Activated naive CD4-positive, alpha-beta T cell treated with anti-CD3 and anti-CD28 coated beads for 36 hours (primary cell): ENCODE results near the gene DPEP2. TPM values are rescaled to one million over a fixed set of nuclear protein-coding genes. Genes with fewer than 3 reads are reported as not detected.
A peak's percentile ranks its signal among the peaks of the same experiment; 100 is the strongest.
"Not testable (repeated sequence)": the region's sequence is repeated elsewhere in the genome, so short reads cannot be mapped to it uniquely, and the experiment has no call there.

Experiments
- CTCF ChIA-PET: fragments of 350-600 bp; sonication (Branson Sonifier 250); formaldehyde crosslinking; loops from one replicate; lab custom pipeline; 2021; ENCODE audit warnings: antibody characterized with exemption; lab: Charles Lee
- DNase-seq: peaks from one replicate; pipeline ENCODE4 v3.0.0-alpha.2; 2020
- H3K27ac Mint-ChIP-seq: one replicate; pipeline ENCODE4 v1.8.0; 2021; ENCODE audit warnings: mild to moderate bottlenecking, mixed read lengths
- H3K27me3 Mint-ChIP-seq: one replicate; pipeline ENCODE4 v1.8.0; 2021; ENCODE audit warnings: low read depth, mixed read lengths
- H3K36me3 Mint-ChIP-seq: one replicate; pipeline ENCODE4 v1.8.0; 2021; ENCODE audit warnings: low read depth, mixed read lengths
- H3K4me1 Mint-ChIP-seq: one replicate; pipeline ENCODE4 v1.8.0; 2021; ENCODE audit warnings: low read depth, mixed read lengths
- H3K4me3 Mint-ChIP-seq: one replicate; pipeline ENCODE4 v1.8.0; 2021; ENCODE audit warnings: mild to moderate bottlenecking, moderate library complexity, mixed read lengths
- H3K9me3 Mint-ChIP-seq: one replicate; pipeline ENCODE4 v1.8.0; 2021; ENCODE audit warnings: mixed read lengths
- intact Hi-C: fragments of 100-400 bp; cut with micrococcal nuclease; formaldehyde crosslinking; loops from one replicate; pipeline ENCODE4 v1.15.1; 2023
- total RNA-seq, 2 experiments: library from RNA; stranded (reverse); gene quantifications; one replicate each; pipeline ENCODE4 v1.2.3, GENCODE V29; 2021

Gene DPEP2
- total RNA-seq, 2 experiments from 2014 or later: 3.1 to 3.8 TPM

- CTCF ChIA-PET: interaction anchor here (0.9 to 1.6 kb wide), 2 partner anchors 19 to 38 kb away, joined by 3 to 4 read pairs; no protein-coding TSS in a partner anchor
- Mint-ChIP-seq H3K36me3 (peaks cover 2% of the 10 kb centered on the region), H3K4me3 (no peak overlapping the region), H3K9me3 (no peaks in the 10 kb centered on the region), H3K4me1 (peaks cover 47% of the 10 kb centered on the region), H3K27me3 (no peaks in the 10 kb centered on the region), H3K27ac (no peak overlapping the region)
- intact Hi-C loops: no loop called here
- DNase-seq: no peak
Measured at GRCh38 chr16:68003031-68003430, 3.7 kb upstream of the DPEP2 start.

GRCh38 chr16:68000450-68000849, 1.2 kb upstream of the DPEP2 start:
- Mint-ChIP-seq H3K4me3 (peak overlapping the region; percentile 80), H3K27me3 (no peaks in the 10 kb centered on the region), H3K36me3 (peaks cover 2% of the 10 kb centered on the region), H3K4me1 (peaks cover 50% of the 10 kb centered on the region), H3K27ac (peak overlapping the region; percentile 94), H3K9me3 (no peaks in the 10 kb centered on the region)
- DNase-seq: no peak
- CTCF ChIA-PET: interaction anchor here (1.2 to 1.6 kb wide), 3 partner anchors 16 to 41 kb away, joined by 3 to 7 read pairs (median 4); no protein-coding TSS in a partner anchor
- intact Hi-C loops: no loop called here

- H3K27me3 Mint-ChIP-seq: no peaks in the 10 kb centered on the region
- peak overlapping the region; percentile 80 for H3K4me3 Mint-ChIP-seq
- intact Hi-C loops: loop anchor here (1.0 to 2.0 kb wide), 2 partner anchors 32 to 85 kb away; partner anchors contain the start of genes NFATC3 and SLC12A4
- H3K27ac Mint-ChIP-seq: peak overlapping the region; percentile 94
- H3K4me1 Mint-ChIP-seq: peaks cover 49% of the 10 kb centered on the region
- CTCF ChIA-PET: interaction anchor here (1.2 to 1.6 kb wide), 3 partner anchors 15 to 41 kb away, joined by 3 to 7 read pairs (median 4); no protein-coding TSS in a partner anchor
- no peaks in the 10 kb centered on the region for H3K9me3 Mint-ChIP-seq
- peaks cover 2% of the 10 kb centered on the region for H3K36me3 Mint-ChIP-seq
- DNase-seq: peak; percentile 25
Measured at GRCh38 chr16:67999985-68000384, 701 bp upstream of the DPEP2 start.

- H3K27me3 Mint-ChIP-seq: not testable (repeated sequence)
- intact Hi-C loops: loop anchor here (2.0 kb wide), 1 partner anchor 86 kb away; the partner anchor contains the start of gene NFATC3
Measured at GRCh38 chr16:67998231-67998778, 979 bp downstream of the DPEP2 start.

GRCh38 chr16:67996666-67997065, 2.6 kb downstream of the DPEP2 start:
- peaks cover 2% of the 10 kb centered on the region for H3K36me3 Mint-ChIP-seq
- no peak for DNase-seq
- intact Hi-C loops: no loop called here
- no peak overlapping the region for H3K27ac Mint-ChIP-seq
- CTCF ChIA-PET: interaction anchor here (0.6 to 1.2 kb wide), 2 partner anchors 13 to 1648 kb away, joined by 5 read pairs; no protein-coding TSS in a partner anchor
- peaks cover 64% of the 10 kb centered on the region for H3K4me1 Mint-ChIP-seq
- H3K9me3 Mint-ChIP-seq: no peaks in the 10 kb centered on the region
- H3K4me3 Mint-ChIP-seq: no peak overlapping the region
- H3K27me3 Mint-ChIP-seq: no peaks in the 10 kb centered on the region

More at GRCh38 chr16:67998231-67998778, 979 bp downstream of the DPEP2 start:
- DNase-seq, H3K36me3 Mint-ChIP-seq, H3K9me3 Mint-ChIP-seq, H3K4me3 Mint-ChIP-seq: not testable (repeated sequence)
- Mint-ChIP-seq H3K4me1 (peaks cover 55% of the 10 kb centered on the region), H3K27ac (peak overlapping the region; percentile 94)
- CTCF ChIA-PET: interaction anchor here (0.5 to 1.7 kb wide), 5 partner anchors 11 to 194 kb away, joined by 3 to 12 read pairs (median 3); no protein-coding TSS in a partner anchor

GRCh38 chr16:67995423-67995822, 3.9 kb downstream of the DPEP2 start:
- intact Hi-C loops: no loop called here
- Mint-ChIP-seq H3K9me3 (no peaks in the 10 kb centered on the region), H3K4me3 (no peak overlapping the region), H3K4me1 (peaks cover 56% of the 10 kb centered on the region), H3K27me3 (no peaks in the 10 kb centered on the region), H3K27ac (peak overlapping the region; percentile 65), H3K36me3 (peaks cover 2% of the 10 kb centered on the region)
- CTCF ChIA-PET: interaction anchor here (1.0 to 2.4 kb wide), 3 partner anchors 10 to 45 kb away, joined by 3 to 21 read pairs (median 5); no protein-coding TSS in a partner anchor
- peak; percentile 35 for DNase-seq

GRCh38 chr16:67994040-67994408, 5.3 kb downstream of the DPEP2 start:
- H3K9me3 Mint-ChIP-seq, DNase-seq, intact Hi-C loops, H3K36me3 Mint-ChIP-seq, H3K27me3 Mint-ChIP-seq: not testable (repeated sequence)
- H3K4me3 Mint-ChIP-seq: peak overlapping the region; percentile 80
- CTCF ChIA-PET: interaction anchor here (0.7 to 2.4 kb wide), 12 partner anchors 8 to 234 kb away, joined by 3 to 21 read pairs (median 4); no protein-coding TSS in a partner anchor
- H3K27ac Mint-ChIP-seq: peak overlapping the region; percentile 92
- peaks cover 42% of the 10 kb centered on the region for H3K4me1 Mint-ChIP-seq

GRCh38 chr16:67993207-67994039, 5.9 kb downstream of the DPEP2 start:
- intact Hi-C loops: loop anchor here (1.0 to 2.0 kb wide), 6 partner anchors 25 to 236 kb away; partner anchors contain the start of genes DDX28, DUS2, PSMB10 and SLC12A4
- CTCF ChIA-PET: interaction anchor here (0.6 to 2.4 kb wide), 13 partner anchors 8 to 235 kb away, joined by 3 to 21 read pairs (median 4); no protein-coding TSS in a partner anchor
- Mint-ChIP-seq H3K27ac (peak overlapping the region; percentile 92), H3K4me1 (peaks cover 37% of the 10 kb centered on the region), H3K9me3 (no peaks in the 10 kb centered on the region), H3K36me3 (no peaks in the 10 kb centered on the region), H3K27me3 (no peaks in the 10 kb centered on the region), H3K4me3 (peak overlapping the region; percentile 80)
- DNase-seq: peak; percentile 83

- H3K36me3 Mint-ChIP-seq: no peaks in the 10 kb centered on the region
- no peaks in the 10 kb centered on the region for H3K27me3 Mint-ChIP-seq
- peak overlapping the region; percentile 92 for H3K27ac Mint-ChIP-seq
- peaks cover 34% of the 10 kb centered on the region for H3K4me1 Mint-ChIP-seq
- CTCF ChIA-PET: interaction anchor here (0.8 to 2.3 kb wide), 6 partner anchors 9 to 91 kb away, joined by 3 to 14 read pairs (median 4); no protein-coding TSS in a partner anchor
- H3K4me3 Mint-ChIP-seq: no peak overlapping the region
- DNase-seq: no peak
- H3K9me3 Mint-ChIP-seq: no peaks in the 10 kb centered on the region
- intact Hi-C loops: loop anchor here (1.0 to 2.0 kb wide), 6 partner anchors 24 to 237 kb away; partner anchors contain the start of genes DDX28, DUS2, PSMB10 and SLC12A4
Measured at GRCh38 chr16:67992661-67993206, 6.5 kb downstream of the DPEP2 start.

- intact Hi-C loops: no loop called here
- no peak for DNase-seq
- CTCF ChIA-PET: interaction anchor here (0.6 to 0.8 kb wide), 2 partner anchors 16 to 238 kb away, joined by 3 read pairs; no protein-coding TSS in a partner anchor
- peaks cover 19% of the 10 kb centered on the region for H3K4me1 Mint-ChIP-seq
- no peaks in the 10 kb centered on the region for H3K27me3 Mint-ChIP-seq
- H3K4me3 Mint-ChIP-seq: no peak overlapping the region
- H3K27ac Mint-ChIP-seq: no peak overlapping the region
- H3K9me3 Mint-ChIP-seq: no peaks in the 10 kb centered on the region
- no peaks in the 10 kb centered on the region for H3K36me3 Mint-ChIP-seq
Measured at GRCh38 chr16:67990018-67990386, 9.3 kb downstream of the DPEP2 start.

- peaks cover 21% of the 10 kb centered on the region for H3K4me1 Mint-ChIP-seq
- no peak overlapping the region for H3K27ac Mint-ChIP-seq
- CTCF ChIA-PET: interaction anchor here (0.5 to 0.8 kb wide), 4 partner anchors 16 to 475 kb away, joined by 3 to 6 read pairs (median 4); no protein-coding TSS in a partner anchor
- H3K36me3 Mint-ChIP-seq: no peaks in the 10 kb centered on the region
- H3K27me3 Mint-ChIP-seq: no peaks in the 10 kb centered on the region
- no peak for DNase-seq
- intact Hi-C loops: no loop called here
- H3K4me3 Mint-ChIP-seq: no peak overlapping the region
- H3K9me3 Mint-ChIP-seq: no peaks in the 10 kb centered on the region
Measured at GRCh38 chr16:67989322-67990017, 9.8 kb downstream of the DPEP2 start.
